Measurements from ENCODE around the gene TBL1XR1. TPM values are rescaled to one million over a fixed set of nuclear protein-coding genes. Genes with fewer than 3 reads are reported as not detected.
"Not testable (repeated sequence)": the region's sequence is repeated elsewhere in the genome, so short reads cannot be mapped to it uniquely, and the experiment has no call there.

TBL1XR1 gene
- total RNA-seq, 2 donors from 2014 or later: 75.8 to 156 TPM

DNA sequence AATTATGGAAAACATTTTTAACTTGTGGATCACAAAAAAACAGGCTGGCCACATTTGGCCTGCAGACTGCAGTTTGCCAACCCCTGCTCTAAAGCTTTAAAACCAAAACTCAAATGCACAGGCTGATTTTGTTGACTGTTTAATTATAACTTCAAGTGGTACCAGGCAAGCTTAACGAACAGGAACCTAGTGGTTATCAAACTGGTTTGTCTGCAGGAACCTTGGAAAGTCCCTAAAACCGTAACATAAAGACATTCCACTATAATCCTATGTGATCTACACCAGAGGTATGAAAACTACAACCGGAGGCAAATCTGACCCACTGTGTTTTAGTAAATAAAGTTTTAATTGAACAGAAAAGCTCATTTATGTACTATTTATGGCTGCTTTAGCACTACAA lies 52.4 kb downstream of the TBL1XR1 start:
- Histone ChIP-seq H3K4me3 (no peak overlapping the region), H3K27ac (no peak overlapping the region), H3K4me1 (replicated peaks) (peaks cover 5% of the 10 kb centered on the region), H3K27me3 (replicated peaks; ENCODE audit: insufficient read depth) (no peaks in the 10 kb centered on the region), H3K9me3 (no peaks in the 10 kb centered on the region), H3K36me3 (no peaks in the 10 kb centered on the region)
- intact Hi-C loops (cut with DNase I): no loop called here
- DNase-seq (ENCODE audit: low spot score): no peak
- TF ChIP-seq POLR2AphosphoS5 (IDR thresholded peaks at IDR 0.05) (no peak), POLR2A (IDR thresholded peaks at IDR 0.05) (no peak)
- TF ChIP-seq, protein P1, sequence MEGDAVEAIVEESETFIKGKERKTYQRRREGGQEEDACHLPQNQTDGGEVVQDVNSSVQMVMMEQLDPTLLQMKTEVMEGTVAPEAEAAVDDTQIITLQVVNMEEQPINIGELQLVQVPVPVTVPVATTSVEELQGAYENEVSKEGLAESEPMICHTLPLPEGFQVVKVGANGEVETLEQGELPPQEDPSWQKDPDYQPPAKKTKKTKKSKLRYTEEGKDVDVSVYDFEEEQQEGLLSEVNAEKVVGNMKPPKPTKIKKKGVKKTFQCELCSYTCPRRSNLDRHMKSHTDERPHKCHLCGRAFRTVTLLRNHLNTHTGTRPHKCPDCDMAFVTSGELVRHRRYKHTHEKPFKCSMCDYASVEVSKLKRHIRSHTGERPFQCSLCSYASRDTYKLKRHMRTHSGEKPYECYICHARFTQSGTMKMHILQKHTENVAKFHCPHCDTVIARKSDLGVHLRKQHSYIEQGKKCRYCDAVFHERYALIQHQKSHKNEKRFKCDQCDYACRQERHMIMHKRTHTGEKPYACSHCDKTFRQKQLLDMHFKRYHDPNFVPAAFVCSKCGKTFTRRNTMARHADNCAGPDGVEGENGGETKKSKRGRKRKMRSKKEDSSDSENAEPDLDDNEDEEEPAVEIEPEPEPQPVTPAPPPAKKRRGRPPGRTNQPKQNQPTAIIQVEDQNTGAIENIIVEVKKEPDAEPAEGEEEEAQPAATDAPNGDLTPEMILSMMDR (IDR thresholded peaks at IDR 0.05): no peak
- 39% methylated on average over 3 of the region's 3 CpGs for WGBS

DNA sequence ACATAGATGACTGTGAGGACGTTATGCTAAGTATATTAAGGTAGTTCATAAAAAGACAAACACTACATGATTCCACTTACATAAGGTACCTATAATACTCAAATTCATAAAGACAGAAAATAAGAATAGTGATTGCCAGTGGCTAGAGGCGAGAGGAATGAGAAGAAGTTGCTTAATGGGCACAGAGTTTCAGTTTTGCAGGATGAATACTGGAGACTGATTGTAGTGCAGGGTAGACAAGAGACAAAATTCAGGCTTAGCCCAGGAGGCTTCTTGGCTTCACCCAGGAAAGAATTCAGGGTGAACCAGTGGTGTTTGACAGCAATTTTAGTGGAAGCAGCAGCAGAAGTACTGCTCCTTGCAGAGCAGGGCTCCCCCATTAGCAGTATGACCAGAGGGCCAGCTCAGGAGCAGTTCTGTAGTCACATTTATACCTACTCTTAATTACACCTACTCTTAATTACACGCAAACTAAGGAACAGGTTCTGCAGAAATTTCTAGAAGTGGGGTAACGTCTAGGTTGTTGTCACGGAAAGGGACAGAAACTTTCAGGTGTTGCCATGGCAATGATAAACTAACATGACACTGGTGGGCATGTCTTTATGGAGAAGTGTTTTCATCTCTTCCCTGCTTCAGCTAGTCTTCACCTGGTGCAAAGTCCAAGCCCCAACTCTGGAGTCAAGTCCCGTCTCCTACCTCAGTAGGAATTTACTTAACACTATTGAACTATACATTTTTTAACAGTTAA lies 55.2 kb downstream of the TBL1XR1 start:
- H3K4me1 ChIP-seq (replicated peaks): peaks cover 5% of the 10 kb centered on the region
- no peaks in the 10 kb centered on the region for H3K36me3 ChIP-seq
- DNase-seq (ENCODE audit: low spot score): no peak
- no peaks in the 10 kb centered on the region for H3K27me3 ChIP-seq (replicated peaks; ENCODE audit: insufficient read depth)
- 79% methylated on average over 6 of the region's 6 CpGs for WGBS
- intact Hi-C loops (cut with DNase I): no loop called here
- no peak overlapping the region for H3K27ac ChIP-seq
- H3K9me3 ChIP-seq: no peaks in the 10 kb centered on the region
- no peak overlapping the region for H3K4me3 ChIP-seq
- TF ChIP-seq, protein P1 (IDR thresholded peaks at IDR 0.05): no peak
- no peak for TF ChIP-seq POLR2AphosphoS5 (IDR thresholded peaks at IDR 0.05)
- TF ChIP-seq POLR2A (IDR thresholded peaks at IDR 0.05): no peak

DNA sequence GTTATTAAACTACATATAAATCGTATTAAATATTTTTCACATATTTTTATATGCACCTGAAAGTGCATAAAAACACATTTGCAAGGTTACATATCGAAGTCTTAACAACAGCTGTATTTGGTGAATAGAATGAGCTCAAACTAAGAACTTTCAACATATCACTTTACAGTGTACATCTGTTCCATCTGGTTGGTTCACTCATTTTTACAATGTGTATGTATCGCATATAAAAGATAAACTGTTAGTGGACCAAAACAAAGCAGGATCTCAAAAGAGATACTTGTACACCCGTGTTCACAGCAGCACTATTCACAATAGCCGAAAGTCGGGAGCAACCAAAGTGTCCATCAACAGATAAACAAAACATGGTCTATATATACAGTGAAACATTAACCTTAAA lies 55.8 kb downstream of the TBL1XR1 start:
- TF ChIP-seq POLR2A (IDR thresholded peaks at IDR 0.05): no peak
- TF ChIP-seq, protein P1 (IDR thresholded peaks at IDR 0.05): no peak
- no peak for TF ChIP-seq POLR2AphosphoS5 (IDR thresholded peaks at IDR 0.05)

DNA sequence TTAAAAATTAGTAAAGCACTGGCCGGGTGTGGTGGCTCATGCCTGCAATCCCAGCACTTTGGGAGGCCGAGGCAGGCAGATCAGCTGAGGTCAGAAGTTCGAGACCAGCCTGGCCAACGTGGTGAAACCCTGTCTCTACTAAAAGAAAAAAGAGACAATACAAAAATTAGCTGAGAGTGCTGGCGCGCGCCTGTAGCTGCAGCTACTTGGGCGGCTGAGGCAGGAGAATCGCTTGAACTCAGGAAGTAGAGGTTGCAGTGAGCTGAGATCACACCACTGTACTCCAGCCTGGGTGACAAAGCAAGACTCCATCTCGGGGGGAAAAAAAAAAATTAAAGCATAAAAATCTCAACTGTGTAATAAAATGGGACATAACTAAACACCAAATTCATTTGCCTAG lies 58.1 kb downstream of the TBL1XR1 start:
- H3K4me1 ChIP-seq (replicated peaks); H3K36me3 ChIP-seq; DNase-seq (ENCODE audit: low spot score); H3K4me3 ChIP-seq; H3K9me3 ChIP-seq; intact Hi-C loops (cut with DNase I); H3K27me3 ChIP-seq (replicated peaks; ENCODE audit: insufficient read depth); H3K27ac ChIP-seq: not testable (repeated sequence)
- 91% methylated on average over 10 of the region's 10 CpGs for WGBS

More for the DNA sequence above, 55.8 kb downstream of the TBL1XR1 start:
- H3K27ac ChIP-seq: no peak overlapping the region
- no peaks in the 10 kb centered on the region for H3K9me3 ChIP-seq
- no peak for DNase-seq (ENCODE audit: low spot score)
- H3K4me3 ChIP-seq: no peak overlapping the region
- 44% methylated on average over 6 of the region's 6 CpGs for WGBS
- H3K36me3 ChIP-seq: no peaks in the 10 kb centered on the region
- peaks cover 5% of the 10 kb centered on the region for H3K4me1 ChIP-seq (replicated peaks)
- H3K27me3 ChIP-seq (replicated peaks; ENCODE audit: insufficient read depth): no peaks in the 10 kb centered on the region
- intact Hi-C loops (cut with DNase I): no loop called here

DNA sequence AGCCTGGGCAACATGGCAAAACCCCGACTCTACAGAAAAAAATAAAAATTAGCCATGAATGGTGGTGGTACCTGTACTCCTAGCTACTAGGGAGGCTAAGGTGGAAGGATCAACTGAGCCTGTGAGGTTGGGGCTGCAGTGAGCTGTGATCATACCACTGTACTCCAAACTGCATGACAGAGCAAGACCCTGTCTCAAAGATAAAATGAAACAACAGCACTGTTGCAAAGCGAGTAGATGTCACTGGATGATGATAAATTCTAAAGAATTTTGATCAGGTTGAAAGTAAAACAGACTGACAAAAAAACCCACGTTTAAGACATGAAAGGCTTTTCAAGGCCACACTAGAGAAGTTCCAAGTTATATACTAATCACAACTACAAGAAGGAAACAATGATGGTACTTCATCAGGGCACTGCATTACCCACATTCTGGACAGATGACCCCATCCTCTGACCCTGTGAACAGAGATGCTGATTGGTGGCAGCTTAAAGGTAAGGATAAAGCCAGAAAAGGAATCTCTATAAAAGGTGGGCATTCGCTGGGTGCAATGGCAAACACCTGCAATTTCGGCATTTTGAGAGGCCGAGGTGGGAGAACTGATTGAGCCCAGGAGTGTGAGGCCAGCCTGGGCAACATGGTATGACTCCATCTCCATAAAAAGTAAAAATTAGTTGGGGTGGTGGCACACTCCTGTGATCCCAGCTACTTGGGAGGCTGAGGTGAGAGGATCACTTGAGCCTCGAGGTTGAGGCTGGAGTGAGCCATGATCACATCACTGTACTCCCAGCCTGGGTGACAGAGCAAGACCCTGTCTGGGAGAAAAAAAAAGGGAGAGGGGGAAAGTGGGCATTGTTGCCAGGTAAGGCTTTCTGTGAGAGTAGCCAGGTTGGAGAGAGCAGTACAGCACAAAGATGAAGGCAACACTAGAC lies 59.2 kb downstream of the TBL1XR1 start:
- 87% methylated on average over 7 of the region's 7 CpGs for WGBS
- no peaks in the 10 kb centered on the region for H3K36me3 ChIP-seq
- intact Hi-C loops (cut with DNase I): no loop called here
- H3K9me3 ChIP-seq: no peaks in the 10 kb centered on the region
- DNase-seq (ENCODE audit: low spot score): no peak
- no peak overlapping the region for H3K27ac ChIP-seq
- TF ChIP-seq POLR2A (IDR thresholded peaks at IDR 0.05): no peak
- TF ChIP-seq, protein P1 (IDR thresholded peaks at IDR 0.05): no peak
- TF ChIP-seq POLR2AphosphoS5 (IDR thresholded peaks at IDR 0.05): no peak
- no peak overlapping the region for H3K4me3 ChIP-seq
- no peaks in the 10 kb centered on the region for H3K27me3 ChIP-seq (replicated peaks; ENCODE audit: insufficient read depth)
- no peaks in the 10 kb centered on the region for H3K4me1 ChIP-seq (replicated peaks)

All from prostate gland (tissue), 2 donors.